MM.1S (cell line): ENCODE measurements around the gene GFRA1.

ENCODE experiments used
- DNase-seq: peaks from one replicate; pipeline ENCODE4 v3.0.0-alpha.2; 2015
- H2AFZ ChIP-seq: fragments of 300-600 bp; sonication (generic); 2 replicates; pipeline ENCODE4 v1.6.0; 2016; ENCODE audit warnings: antibody characterized with exemption, low read length
- H3F3A ChIP-seq: fragments of 300-600 bp; sonication (generic); 2 replicates; pipeline ENCODE4 v1.6.1; 2016; ENCODE audit warnings: mild to moderate bottlenecking, antibody characterized with exemption, low read length, moderate library complexity, mixed read lengths; ENCODE audit not compliant: insufficient read depth
- H3K27ac ChIP-seq: fragments of 300-600 bp; sonication (generic); 2 replicates; pipeline ENCODE4 v1.5.1; 2016; ENCODE audit warnings: mild to moderate bottlenecking, low read length
- H3K27me3 ChIP-seq: fragments of 300-600 bp; sonication (generic); replicated peaks from 2 replicates; pipeline ENCODE4 v1.6.0; 2016; ENCODE audit warnings: low read length; ENCODE audit not compliant: insufficient read depth
- H3K36me3 ChIP-seq: fragments of 300-600 bp; sonication (generic); replicated peaks from 2 replicates; pipeline ENCODE4 v1.6.1; 2016; ENCODE audit warnings: mild to moderate bottlenecking, low read length, mixed read lengths; ENCODE audit not compliant: insufficient read depth
- H3K4me1 ChIP-seq: fragments of 300-600 bp; sonication (generic); 2 replicates; pipeline ENCODE4 v1.6.1; 2016; ENCODE audit warnings: low read length, mixed read lengths
- H3K4me2 ChIP-seq: fragments of 300-600 bp; sonication (generic); 2 replicates; pipeline ENCODE4 v1.6.0; 2016; ENCODE audit warnings: low read depth, low read length
- H3K4me3 ChIP-seq: fragments of 300-600 bp; sonication (generic); 2 replicates; pipeline ENCODE4 v1.5.1; 2016; ENCODE audit warnings: low read length, mixed read lengths
- H3K79me2 ChIP-seq: fragments of 300-600 bp; sonication (generic); 2 replicates; pipeline ENCODE4 v1.6.1; 2016; ENCODE audit warnings: mixed run types, low read length, mixed read lengths
- H3K9ac ChIP-seq: fragments of 300-600 bp; sonication (generic); 2 replicates; pipeline ENCODE4 v1.6.1; 2016; ENCODE audit warnings: low read length, mixed read lengths
- H3K9me2 ChIP-seq: fragments of 300-600 bp; sonication (generic); replicated peaks from 2 replicates; pipeline ENCODE4 v1.6.1; 2016; ENCODE audit warnings: mild to moderate bottlenecking, low read length, mixed read lengths; ENCODE audit not compliant: insufficient read depth
- H3K9me3 ChIP-seq: fragments of 300-600 bp; sonication (generic); replicated peaks from 2 replicates; pipeline ENCODE4 v1.6.1; 2016; ENCODE audit warnings: mild to moderate bottlenecking, low read length, mixed read lengths; ENCODE audit not compliant: insufficient read depth
- H4K20me1 ChIP-seq: fragments of 300-600 bp; sonication (generic); 2 replicates; pipeline ENCODE4 v1.6.1; 2016; ENCODE audit warnings: mild to moderate bottlenecking, low read length, moderate library complexity, mixed read lengths; ENCODE audit not compliant: insufficient read depth
- CTCF ChIP-seq: fragments of 300-600 bp; sonication (generic); IDR thresholded peaks from 2 replicates; pipeline ENCODE4 v1.5.1; 2016; ENCODE audit warnings: antibody characterized with exemption, low read length, mixed read lengths
- EZH2 ChIP-seq: fragments of 300-600 bp; sonication (generic); optimal IDR thresholded peaks from 2 replicates; pipeline ENCODE3; 2017; ENCODE audit warnings: low read depth, mild to moderate bottlenecking, antibody characterized with exemption, low read length, mixed read lengths
- EZH2phosphoT487 ChIP-seq: fragments of 300-600 bp; sonication (generic); IDR thresholded peaks from 2 replicates; pipeline ENCODE4 v1.6.1; 2018; ENCODE audit warnings: antibody characterized with exemption, low read length

GFRA1 gene

DNA sequence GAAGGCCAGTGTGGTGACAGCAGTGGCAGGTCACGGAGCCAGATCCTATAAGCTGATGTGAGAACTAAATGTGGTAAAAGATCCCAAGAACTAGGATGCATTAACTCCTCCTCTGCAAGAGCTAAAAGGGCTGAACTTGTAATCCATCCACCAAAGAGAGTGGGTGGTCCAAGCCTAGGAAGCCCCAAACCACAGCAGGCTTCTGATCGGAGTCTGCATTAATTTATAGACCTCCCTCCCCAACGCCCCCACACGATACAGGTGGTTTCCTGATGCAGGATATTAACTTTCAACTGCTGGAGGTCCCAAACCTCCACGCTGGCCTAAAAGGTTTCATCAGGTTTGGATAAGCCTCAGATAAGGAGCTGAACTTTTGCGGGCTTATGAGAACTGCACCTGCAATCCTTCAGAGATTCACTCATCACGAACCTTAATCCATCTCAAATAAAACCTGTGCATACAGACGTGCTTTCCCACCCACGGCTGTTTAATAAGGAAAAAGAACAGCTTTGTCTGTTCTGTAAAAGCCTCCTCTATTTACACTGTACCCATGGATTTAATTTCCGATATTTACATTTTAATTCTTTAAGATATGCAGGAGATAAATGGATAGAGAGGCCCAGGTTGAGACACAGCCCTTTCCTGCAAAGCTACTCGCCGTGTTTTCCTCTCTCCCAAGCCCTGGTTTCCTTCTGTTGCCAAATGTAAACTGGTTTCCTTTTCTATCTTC is 74.9 kb downstream of the GFRA1 start:
- Histone ChIP-seq H3K9me2 (no peaks in the 10 kb centered on the region), H3K27ac (no peak overlapping the region), H3K4me2 (no peak overlapping the region), H3K36me3 (no peaks in the 10 kb centered on the region), H3K4me3 (no peak overlapping the region), H3K4me1 (no peaks in the 10 kb centered on the region), H3K27me3 (no peaks in the 10 kb centered on the region), H3K79me2 (no peaks in the 10 kb centered on the region), H2AFZ (no peak overlapping the region), H3K9me3 (no peaks in the 10 kb centered on the region), H3K9ac (no peak overlapping the region), H4K20me1 (no peaks in the 10 kb centered on the region), H3F3A (no peaks in the 10 kb centered on the region)
- DNase-seq, result no peak
- TF ChIP-seq EZH2, result no peak
- TF ChIP-seq CTCF, result no peak
- TF ChIP-seq EZH2phosphoT487, result no peak

GRCh38 chr10:116195583-116195982 is 77.4 kb downstream of the GFRA1 start:
- Histone ChIP-seq H3K9me2 (no peaks in the 10 kb centered on the region), H3K36me3 (no peaks in the 10 kb centered on the region), H3F3A (no peaks in the 10 kb centered on the region), H4K20me1 (no peaks in the 10 kb centered on the region), H3K79me2 (no peaks in the 10 kb centered on the region), H3K27ac (no peak overlapping the region), H2AFZ (no peak overlapping the region), H3K4me2 (no peak overlapping the region), H3K4me3 (no peak overlapping the region), H3K27me3 (no peaks in the 10 kb centered on the region), H3K9ac (no peak overlapping the region), H3K9me3 (no peaks in the 10 kb centered on the region), H3K4me1 (no peaks in the 10 kb centered on the region)
- TF ChIP-seq EZH2phosphoT487, result no peak
- TF ChIP-seq CTCF, result no peak
- TF ChIP-seq EZH2, result no peak
- DNase-seq, result no peak

DNA sequence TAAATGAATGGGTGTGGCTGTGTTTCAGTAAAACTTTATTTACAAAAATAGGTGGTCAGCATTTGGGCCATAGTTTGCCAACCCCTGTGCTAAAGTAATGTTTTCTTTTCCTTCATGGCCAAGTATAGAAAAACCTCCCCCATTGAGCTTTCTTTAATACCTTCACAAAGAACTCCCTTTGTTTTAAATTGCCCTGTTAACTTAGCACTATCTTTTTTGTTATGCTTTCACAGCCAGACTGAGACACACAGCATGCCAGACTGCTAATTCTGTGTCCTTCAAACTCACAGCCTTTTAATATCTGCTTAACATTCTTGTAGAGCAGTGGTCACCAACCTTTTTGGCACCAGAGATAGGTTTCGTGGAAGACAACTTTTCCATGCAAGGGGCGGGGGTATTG is 78.0 kb downstream of the GFRA1 start:
- Histone ChIP-seq H3K9me2 (no peaks in the 10 kb centered on the region), H3K27ac (no peak overlapping the region), H3K9ac (no peak overlapping the region), H3F3A (no peaks in the 10 kb centered on the region), H3K79me2 (no peaks in the 10 kb centered on the region), H4K20me1 (no peaks in the 10 kb centered on the region), H3K4me1 (no peaks in the 10 kb centered on the region), H3K9me3 (no peaks in the 10 kb centered on the region), H3K27me3 (no peaks in the 10 kb centered on the region), H2AFZ (no peak overlapping the region), H3K4me2 (no peak overlapping the region), H3K4me3 (no peak overlapping the region), H3K36me3 (no peaks in the 10 kb centered on the region)
- TF ChIP-seq EZH2 (no peak), EZH2phosphoT487 (no peak), CTCF (no peak)
- DNase-seq, result no peak
